ENCODE data around the gene CTR9. TPM values are rescaled to one million over a fixed set of nuclear protein-coding genes. Genes with fewer than 3 reads are reported as not detected.

The CTR9 gene
- total and polyA plus RNA-seq, 9 of the 15 experiments (the other 6 are each of a cell fraction or from before 2014, with no cell fraction given) = 25.4 to 79.3 (median 47.3) TPM

DNA sequence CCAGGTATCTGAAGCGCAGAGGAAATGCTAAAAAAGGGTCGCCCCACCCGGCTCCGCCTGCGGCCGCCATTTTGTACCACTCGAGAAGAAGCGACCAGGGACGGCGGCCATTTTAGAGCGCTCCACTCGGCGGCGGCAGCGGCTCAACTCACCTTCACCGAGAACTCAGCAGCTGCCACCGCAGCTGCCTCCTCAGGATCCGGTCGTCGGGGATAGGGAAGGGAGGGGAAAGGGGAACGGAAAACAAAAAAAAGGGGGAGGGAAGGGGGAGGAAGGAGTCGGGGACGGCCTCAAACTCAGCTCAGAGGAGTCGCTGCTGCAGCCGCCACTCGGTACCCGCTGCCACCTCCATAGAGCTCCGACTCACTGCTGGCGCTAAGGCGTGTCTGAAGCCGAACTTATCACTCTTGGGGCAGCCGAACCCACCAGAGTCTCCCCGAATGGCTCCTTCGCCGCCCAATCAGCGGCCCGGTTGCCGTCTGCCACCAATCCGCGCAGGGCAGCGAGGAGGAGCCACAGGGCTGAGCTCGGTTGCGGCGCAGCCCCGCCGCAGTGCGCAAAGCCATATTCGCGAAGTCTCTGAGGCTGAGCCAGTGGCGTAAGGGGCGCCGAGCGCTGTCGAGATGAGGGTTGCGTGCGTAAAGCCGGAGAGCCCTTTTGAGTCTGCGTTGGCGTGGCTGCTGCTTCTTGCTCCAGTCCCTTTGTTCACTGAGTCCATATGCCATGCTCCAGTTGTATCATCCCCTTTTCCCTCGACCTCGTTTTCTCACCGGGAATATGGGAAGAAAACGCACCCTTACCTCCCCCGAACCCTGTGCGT lies 57.7 kb downstream of the CTR9 start, which contains the start of gene EIF4G2 (continued):
- TF ChIP-seq, protein P1, sequence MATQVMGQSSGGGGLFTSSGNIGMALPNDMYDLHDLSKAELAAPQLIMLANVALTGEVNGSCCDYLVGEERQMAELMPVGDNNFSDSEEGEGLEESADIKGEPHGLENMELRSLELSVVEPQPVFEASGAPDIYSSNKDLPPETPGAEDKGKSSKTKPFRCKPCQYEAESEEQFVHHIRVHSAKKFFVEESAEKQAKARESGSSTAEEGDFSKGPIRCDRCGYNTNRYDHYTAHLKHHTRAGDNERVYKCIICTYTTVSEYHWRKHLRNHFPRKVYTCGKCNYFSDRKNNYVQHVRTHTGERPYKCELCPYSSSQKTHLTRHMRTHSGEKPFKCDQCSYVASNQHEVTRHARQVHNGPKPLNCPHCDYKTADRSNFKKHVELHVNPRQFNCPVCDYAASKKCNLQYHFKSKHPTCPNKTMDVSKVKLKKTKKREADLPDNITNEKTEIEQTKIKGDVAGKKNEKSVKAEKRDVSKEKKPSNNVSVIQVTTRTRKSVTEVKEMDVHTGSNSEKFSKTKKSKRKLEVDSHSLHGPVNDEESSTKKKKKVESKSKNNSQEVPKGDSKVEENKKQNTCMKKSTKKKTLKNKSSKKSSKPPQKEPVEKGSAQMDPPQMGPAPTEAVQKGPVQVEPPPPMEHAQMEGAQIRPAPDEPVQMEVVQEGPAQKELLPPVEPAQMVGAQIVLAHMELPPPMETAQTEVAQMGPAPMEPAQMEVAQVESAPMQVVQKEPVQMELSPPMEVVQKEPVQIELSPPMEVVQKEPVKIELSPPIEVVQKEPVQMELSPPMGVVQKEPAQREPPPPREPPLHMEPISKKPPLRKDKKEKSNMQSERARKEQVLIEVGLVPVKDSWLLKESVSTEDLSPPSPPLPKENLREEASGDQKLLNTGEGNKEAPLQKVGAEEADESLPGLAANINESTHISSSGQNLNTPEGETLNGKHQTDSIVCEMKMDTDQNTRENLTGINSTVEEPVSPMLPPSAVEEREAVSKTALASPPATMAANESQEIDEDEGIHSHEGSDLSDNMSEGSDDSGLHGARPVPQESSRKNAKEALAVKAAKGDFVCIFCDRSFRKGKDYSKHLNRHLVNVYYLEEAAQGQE (IDR thresholded peaks at IDR 0.05; ENCODE audit: borderline replicate concordance) = no peak
- TF ChIP-seq, protein P1 (CRISPR knock-in tag; IDR thresholded peaks at IDR 0.05; ENCODE audit: low read depth) = no peak
- TF ChIP-seq CREBBP (IDR thresholded peaks at IDR 0.05; ENCODE audit: low read depth, low read length) (no peak), CBX1 (IDR thresholded peaks at IDR 0.05; ENCODE audit: low read depth) (peak; percentile 95), ZNF583 (CRISPR knock-in tag; IDR thresholded peaks at IDR 0.05) (no peak), MAFG (tag; conservative IDR thresholded peaks at IDR 0.05) (no peak), ZNF778 (CRISPR knock-in tag; IDR thresholded peaks at IDR 0.05) (no peak), FOXK2 (conservative IDR thresholded peaks at IDR 0.05 in 1 of 2, IDR thresholded peaks at IDR 0.05 in 1 of 2; ENCODE audit: low read depth in 2 of 2) (peak in 1 of 2 experiments; percentile 33; a peak in 1 of 4 replicates), CBFA2T2 (conservative IDR thresholded peaks at IDR 0.05) (no peak), BRD9 (IDR thresholded peaks at IDR 0.05; ENCODE audit: low read depth, partially characterized antibody) (peak; percentile 93), HLTF (IDR thresholded peaks at IDR 0.05) (peak; percentile 97), NONO (IDR thresholded peaks at IDR 0.05; ENCODE audit: low read depth in 2 of 2, low read length in 1 of 2) (peak; percentile 28 to 89; a peak in 3 of 4 replicates), SMARCA4 (IDR thresholded peaks at IDR 0.05) (peak; percentile 20; the same call in 1 of the 2 replicates), YBX1 (IDR thresholded peaks at IDR 0.05) (no peak), KDM4B (IDR thresholded peaks at IDR 0.05; ENCODE audit: borderline replicate concordance in 2 of 2, low read depth in 1 of 2) (no peak), NCOR1 (IDR thresholded peaks at IDR 0.05) (peak; percentile 69)
- TF ChIP-seq, protein P2, sequence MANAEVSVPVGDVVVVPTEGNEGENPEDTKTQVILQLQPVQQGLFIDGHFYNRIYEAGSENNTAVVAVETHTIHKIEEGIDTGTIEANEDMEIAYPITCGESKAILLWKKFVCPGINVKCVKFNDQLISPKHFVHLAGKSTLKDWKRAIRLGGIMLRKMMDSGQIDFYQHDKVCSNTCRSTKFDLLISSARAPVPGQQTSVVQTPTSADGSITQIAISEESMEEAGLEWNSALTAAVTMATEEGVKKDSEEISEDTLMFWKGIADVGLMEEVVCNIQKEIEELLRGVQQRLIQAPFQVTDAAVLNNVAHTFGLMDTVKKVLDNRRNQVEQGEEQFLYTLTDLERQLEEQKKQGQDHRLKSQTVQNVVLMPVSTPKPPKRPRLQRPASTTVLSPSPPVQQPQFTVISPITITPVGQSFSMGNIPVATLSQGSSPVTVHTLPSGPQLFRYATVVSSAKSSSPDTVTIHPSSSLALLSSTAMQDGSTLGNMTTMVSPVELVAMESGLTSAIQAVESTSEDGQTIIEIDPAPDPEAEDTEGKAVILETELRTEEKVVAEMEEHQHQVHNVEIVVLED (CRISPR knock-in tag; IDR thresholded peaks at IDR 0.05) = no peak; the same call in none of the 2 replicates
- TF ChIP-seq, protein P3, sequence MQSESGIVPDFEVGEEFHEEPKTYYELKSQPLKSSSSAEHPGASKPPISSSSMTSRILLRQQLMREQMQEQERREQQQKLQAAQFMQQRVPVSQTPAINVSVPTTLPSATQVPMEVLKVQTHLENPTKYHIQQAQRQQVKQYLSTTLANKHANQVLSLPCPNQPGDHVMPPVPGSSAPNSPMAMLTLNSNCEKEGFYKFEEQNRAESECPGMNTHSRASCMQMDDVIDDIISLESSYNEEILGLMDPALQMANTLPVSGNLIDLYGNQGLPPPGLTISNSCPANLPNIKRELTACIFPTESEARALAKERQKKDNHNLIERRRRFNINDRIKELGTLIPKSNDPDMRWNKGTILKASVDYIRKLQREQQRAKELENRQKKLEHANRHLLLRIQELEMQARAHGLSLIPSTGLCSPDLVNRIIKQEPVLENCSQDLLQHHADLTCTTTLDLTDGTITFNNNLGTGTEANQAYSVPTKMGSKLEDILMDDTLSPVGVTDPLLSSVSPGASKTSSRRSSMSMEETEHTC (IDR thresholded peaks at IDR 0.05) = no peak
